Stimulated activated CD8-positive, alpha-beta memory T cell treated with anti-CD3 and anti-CD28 coated beads, Interleukin-15, amount 100 ng/mL, for 48 hours (primary cell): ENCODE data around the gene TMC1.
"Not testable (repeated sequence)": the region's sequence is repeated elsewhere in the genome, so short reads cannot be mapped to it uniquely, and the experiment has no call there.

Experiments used
- DNase-seq, 2 donors: peaks; one replicate each; pipeline ENCODE4 v3.0.0-alpha.2; 2020; ENCODE audit warnings: low read depth in 2 of 2

TMC1 gene

GRCh38 chr9:72526901-72527800 is 5.7 kb downstream of the TMC1 start:
- peak; percentile 71 for DNase-seq

- DNase-seq = no peak
Observed at GRCh38 chr9:72527801-72528195, 6.4 kb downstream of the TMC1 start.

GRCh38 chr9:72529531-72529930 is 8.1 kb downstream of the TMC1 start:
- DNase-seq = no peak

GRCh38 chr9:72533322-72533721 is 11.9 kb downstream of the TMC1 start:
- DNase-seq = no peak

- DNase-seq = no peak
Observed at GRCh38 chr9:72534931-72535330, 13.5 kb downstream of the TMC1 start.

GRCh38 chr9:72537011-72537545 is 15.7 kb downstream of the TMC1 start:
- DNase-seq = no peak

- DNase-seq = no peak
Observed at GRCh38 chr9:72537671-72538070, 16.3 kb downstream of the TMC1 start.

- no peak for DNase-seq
Observed at GRCh38 chr9:72538921-72539702, 17.7 kb downstream of the TMC1 start.

GRCh38 chr9:72539824-72540347 is 18.5 kb downstream of the TMC1 start:
- no peak for DNase-seq

- DNase-seq = no peak
Observed at GRCh38 chr9:72540348-72540873, 19.0 kb downstream of the TMC1 start.

GRCh38 chr9:72542537-72542833 is 21.1 kb downstream of the TMC1 start:
- DNase-seq = not testable (repeated sequence)

- DNase-seq = no peak
Observed at GRCh38 chr9:72542917-72543316, 21.5 kb downstream of the TMC1 start.

- no peak for DNase-seq
Observed at GRCh38 chr9:72551306-72551705, 29.9 kb downstream of the TMC1 start.

GRCh38 chr9:72552356-72552755 is 30.9 kb downstream of the TMC1 start:
- no peak for DNase-seq

- no peak for DNase-seq
Observed at GRCh38 chr9:72554221-72554641, 32.8 kb downstream of the TMC1 start.

GRCh38 chr9:72557549-72557948 is 36.1 kb downstream of the TMC1 start:
- peak; percentile 45 to 62 for DNase-seq

- DNase-seq = no peak
Observed at GRCh38 chr9:72560086-72560485, 38.7 kb downstream of the TMC1 start.

- no peak for DNase-seq
Observed at GRCh38 chr9:72563806-72564205, 42.4 kb downstream of the TMC1 start.

GRCh38 chr9:72564479-72565281 is 43.3 kb downstream of the TMC1 start:
- no peak for DNase-seq

- no peak for DNase-seq
Observed at GRCh38 chr9:72565535-72565934, 44.1 kb downstream of the TMC1 start.

- no peak for DNase-seq
Observed at GRCh38 chr9:72574156-72574810, 52.9 kb downstream of the TMC1 start.
